Occipital lobe (tissue), 2 donors: Measurements from ENCODE around the gene TMEM60. TPM values are rescaled to one million over a fixed set of nuclear protein-coding genes. Genes with fewer than 3 reads are reported as not detected.
A peak's percentile ranks its signal among the peaks of the same experiment; 100 is the strongest.
"Not testable (repeated sequence)": the region's sequence is repeated elsewhere in the genome, so short reads cannot be mapped to it uniquely, and the experiment has no call there.

Experiments
- DNase-seq: peaks from one replicate; lab custom pipeline; 2025; lab: John Stamatoyannopoulos, UW
- total RNA-seq: library from RNA; depleted of rRNA; stranded (reverse); fragments of >200 nt; gene quantifications from one replicate; pipeline ENCODE4 v1.2.3, GENCODE V29; 2014

The TMEM60 gene, protein sequence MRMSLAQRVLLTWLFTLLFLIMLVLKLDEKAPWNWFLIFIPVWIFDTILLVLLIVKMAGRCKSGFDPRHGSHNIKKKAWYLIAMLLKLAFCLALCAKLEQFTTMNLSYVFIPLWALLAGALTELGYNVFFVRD
- total RNA-seq = 17.6 TPM

GRCh38 chr7:77798394-77799077 lies at the start of gene TMEM60, which contains the start of gene PHTF2:
TSS of gene TMEM60 (minus strand) at chr7:77798434. CDS start at chr7:77794373, 4,061 bp downstream.
TSS of gene PHTF2 (plus strand) at chr7:77798773.
- peak; percentile 99 for DNase-seq

DNA sequence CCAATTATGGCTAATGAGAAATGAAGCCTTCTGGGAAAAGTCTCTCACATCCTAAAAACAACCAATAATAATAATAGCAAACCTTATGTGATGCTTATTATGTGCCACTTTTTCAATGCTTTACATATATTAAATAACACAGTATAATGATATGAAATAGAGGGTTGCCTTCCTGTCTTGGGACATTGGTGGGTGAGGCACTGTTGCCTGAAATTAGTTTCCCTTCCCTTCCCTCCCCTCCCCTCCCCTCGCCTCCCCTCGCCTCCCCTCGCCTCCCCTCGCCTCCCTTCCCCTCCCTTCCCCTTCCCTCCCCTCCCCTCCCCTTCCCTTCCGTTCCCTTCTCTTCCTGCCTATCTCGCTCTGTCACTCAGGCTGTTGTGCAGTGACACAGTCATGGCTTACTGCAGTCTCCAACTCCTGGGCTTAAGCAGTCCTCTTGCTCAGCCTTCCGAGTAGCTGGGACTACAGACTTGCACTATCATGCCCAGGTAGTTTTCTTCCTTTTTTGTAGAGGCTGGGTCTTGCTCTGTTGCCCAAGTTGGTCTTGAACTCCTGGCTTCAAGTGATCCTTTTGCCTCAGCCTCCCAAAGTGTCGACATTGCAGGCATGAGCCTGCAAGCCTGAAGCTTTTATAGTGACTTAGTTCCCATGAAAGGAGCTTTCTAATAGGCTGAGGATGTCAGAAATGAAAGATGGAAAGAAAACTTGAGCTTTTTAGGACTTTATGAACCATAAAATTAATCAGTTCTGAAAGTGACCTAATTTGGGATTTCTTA lies 48.3 kb upstream of the TMEM60 start:
- no peak for DNase-seq

DNA sequence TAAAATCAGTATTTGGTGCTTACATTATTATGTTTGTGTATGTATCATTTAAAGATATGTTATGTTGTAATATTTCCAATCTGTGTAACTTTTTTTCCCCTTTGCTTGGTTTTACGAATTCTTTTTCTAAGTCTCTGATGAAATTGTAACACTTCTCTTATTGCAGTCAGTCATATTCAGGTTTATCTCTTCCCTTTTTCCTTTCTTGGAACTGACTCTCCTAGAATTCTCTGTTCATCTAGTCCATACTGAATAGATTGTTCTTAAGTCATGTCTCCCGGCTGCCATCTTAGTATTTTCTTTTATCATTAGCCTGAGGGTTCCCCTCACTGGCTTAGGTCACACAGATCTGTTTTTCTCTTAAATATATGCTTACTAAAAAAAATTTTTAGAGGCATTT lies 45.0 kb upstream of the TMEM60 start:
- no peak for DNase-seq

DNA sequence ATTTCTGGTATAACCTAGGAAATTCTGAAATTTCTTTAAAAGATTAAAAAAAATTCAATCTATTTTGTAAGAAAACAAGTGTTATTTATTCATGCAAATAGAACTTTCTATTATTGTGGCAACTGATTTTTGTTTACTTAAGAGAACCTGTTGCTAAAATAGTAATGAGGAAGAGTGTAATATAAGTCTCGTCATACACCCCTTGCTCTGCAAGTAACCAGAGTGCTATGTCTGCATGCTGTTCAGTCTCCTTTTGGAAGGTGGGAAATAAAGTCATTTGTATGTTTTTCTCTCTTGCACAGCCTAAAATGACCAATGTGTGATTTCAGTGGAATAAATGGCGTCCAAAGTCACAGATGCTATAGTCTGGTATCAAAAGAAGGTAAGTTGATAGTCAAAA lies 41.7 kb upstream of the TMEM60 start:
- no peak for DNase-seq

- DNase-seq = no peak
Observed at GRCh38 chr7:77838929-77839491, 40.8 kb upstream of the TMEM60 start.

DNA sequence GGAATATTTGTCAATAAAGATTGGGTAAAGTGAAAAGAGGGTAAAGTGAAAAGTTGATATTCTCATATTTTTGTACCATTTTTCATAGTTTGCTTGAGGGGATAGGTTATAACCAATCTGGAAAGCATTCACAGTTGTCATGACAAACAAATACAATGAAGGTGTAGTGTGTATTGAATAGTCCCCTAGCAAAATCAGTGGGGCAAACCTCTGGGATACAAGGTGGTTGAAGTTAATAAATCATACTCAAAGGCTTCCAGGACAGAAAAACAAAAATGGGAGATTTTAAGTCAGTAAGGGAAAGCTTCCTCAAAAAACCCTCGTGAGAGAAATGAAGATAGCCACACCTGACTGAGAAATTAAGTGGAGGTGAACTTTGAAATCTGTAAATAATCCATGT lies 39.7 kb upstream of the TMEM60 start:
- DNase-seq = no peak

GRCh38 chr7:77837275-77837674 lies 39.0 kb upstream of the TMEM60 start:
- DNase-seq = no peak

- not testable (repeated sequence) for DNase-seq
Observed at GRCh38 chr7:77836425-77836824, 38.2 kb upstream of the TMEM60 start.

DNA sequence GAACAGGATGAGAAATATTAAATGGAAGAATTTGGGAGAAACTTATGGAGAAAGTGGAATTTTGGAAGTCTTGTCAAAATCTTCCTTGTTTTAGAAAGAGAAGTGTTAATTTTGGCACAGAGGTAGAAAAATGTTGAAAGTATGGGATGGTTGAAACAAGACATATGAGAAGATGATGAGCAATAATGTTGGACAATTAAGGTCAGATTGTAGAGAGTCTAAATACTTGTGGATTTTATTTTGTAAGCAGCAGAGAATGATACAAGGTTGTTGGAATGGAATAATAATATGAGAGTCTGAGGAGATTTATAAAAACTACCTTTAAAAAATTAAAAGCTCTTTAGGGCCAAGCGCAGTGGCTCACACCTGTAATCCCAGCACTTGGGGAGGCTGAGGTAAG lies 34.9 kb upstream of the TMEM60 start:
- no peak for DNase-seq

GRCh38 chr7:77831953-77832352 lies 33.7 kb upstream of the TMEM60 start:
- no peak for DNase-seq

- no peak for DNase-seq
Observed at GRCh38 chr7:77831481-77831880, 33.2 kb upstream of the TMEM60 start.

- no peak for DNase-seq
Observed at GRCh38 chr7:77830649-77831355, 32.6 kb upstream of the TMEM60 start.

DNA sequence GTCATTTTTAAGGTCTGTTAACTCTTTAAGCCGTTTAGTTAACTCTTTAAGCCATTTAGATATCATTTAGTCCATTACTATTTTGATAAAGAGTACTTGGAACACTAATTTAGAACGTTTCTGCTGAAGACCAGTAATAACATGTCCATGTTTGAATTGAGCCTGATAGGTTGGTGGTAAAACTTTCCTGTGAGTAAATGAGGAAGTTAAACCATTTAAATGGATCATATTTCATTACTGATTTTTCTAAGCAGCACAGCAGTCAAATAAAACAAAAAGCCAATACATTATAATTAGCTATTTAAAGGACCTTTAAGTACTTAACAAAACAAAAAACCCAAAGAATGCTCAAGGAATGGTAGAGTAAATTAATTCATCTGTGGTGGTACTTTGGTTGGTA lies 29.8 kb upstream of the TMEM60 start:
- no peak for DNase-seq

DNA sequence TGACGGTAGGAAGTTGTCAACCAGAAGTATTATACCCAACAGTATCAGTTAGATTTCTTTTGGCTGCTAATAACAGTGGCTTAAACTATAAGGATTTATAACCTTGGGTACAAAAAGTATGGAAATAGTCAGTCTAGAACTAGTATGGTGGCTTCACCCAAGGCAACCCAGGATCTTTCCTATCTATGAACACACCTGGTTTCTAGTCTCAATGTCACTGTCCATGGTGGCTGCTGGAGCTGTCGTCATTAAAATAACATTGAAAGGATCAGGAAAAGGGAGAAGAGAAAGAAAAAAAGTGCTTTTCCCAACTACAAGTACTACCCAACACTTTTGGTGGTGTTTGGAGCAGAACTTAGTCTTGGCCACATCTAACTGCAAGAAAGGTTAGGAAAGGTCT lies 28.1 kb upstream of the TMEM60 start:
- DNase-seq = no peak

DNA sequence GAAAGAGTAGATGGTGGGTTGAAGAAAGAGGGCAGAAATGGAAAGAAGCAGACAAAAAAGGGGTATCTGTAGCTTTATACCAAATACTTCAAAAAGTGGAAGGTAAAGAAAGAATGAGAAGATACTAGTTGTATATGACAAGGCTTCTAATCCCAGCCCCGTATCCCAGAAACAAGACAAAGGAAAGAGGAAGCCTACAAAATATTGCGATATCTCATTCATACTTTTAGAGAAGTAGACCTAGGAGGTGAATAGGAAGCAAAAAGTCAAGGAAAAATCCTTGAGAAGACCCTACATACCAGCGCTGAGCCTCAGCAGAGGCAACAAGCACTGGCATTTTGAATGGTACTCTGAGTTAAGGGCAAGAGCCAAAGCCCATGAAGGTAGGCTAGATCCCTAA lies 26.9 kb upstream of the TMEM60 start:
- no peak for DNase-seq

DNA sequence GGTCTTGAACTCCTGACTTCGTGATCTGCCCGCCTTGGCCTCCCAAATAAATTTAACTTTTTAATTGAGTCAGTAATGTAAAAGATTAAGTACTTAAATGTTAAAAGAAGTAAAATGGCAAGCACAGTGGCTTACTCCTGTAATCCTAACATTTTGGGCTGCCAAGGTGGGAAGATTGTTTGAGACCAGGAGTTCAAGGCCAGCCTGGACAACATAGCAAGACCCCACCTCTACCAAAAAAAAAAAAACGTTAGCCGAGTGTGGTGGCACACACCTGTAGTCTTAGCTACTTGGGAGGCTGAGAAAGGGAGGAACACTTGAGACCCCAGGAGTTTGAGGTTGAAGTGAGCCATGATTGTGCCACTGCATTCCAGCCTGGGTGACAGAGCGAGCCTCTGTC lies 26.4 kb upstream of the TMEM60 start:
- DNase-seq = no peak

DNA sequence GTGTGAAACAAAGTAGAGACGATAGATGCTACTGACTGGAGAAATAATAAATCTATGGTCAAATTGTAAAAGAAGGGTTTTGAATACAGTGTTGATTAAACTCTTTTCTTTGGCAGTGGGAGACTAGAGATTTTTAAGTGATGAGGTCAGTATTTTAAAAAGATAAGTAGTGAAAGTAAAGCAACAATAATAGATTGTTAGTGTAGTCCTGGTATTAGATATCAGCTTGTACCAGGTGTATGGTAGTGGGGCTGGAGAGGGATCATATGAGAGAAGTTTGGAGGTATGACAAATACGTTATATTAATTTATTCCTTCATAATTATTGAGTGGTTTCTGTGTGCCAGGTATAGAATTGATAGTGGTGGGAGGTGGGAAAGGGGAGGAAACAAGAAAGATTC lies 25.6 kb upstream of the TMEM60 start:
- DNase-seq = no peak

GRCh38 chr7:77822269-77822668 lies 24.0 kb upstream of the TMEM60 start:
- DNase-seq = no peak

DNA sequence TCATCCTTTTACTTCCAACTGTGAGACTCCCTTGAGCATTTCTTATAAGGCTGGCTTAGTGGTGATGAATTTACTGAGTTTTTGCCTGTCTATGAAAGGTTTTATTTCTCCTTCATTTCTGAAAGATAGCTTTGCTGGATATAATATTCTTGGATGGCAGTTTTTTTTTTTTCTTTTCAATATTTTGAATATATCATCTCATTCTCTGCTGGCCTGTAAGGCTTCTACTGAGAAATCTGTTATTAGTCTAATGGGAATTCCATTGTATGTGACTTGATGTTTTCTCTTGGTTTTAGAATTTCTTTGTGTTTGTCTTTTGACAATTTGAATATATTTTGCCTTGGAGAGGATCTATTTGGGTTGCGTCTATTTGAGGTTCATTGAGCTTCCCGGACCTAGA lies 22.7 kb upstream of the TMEM60 start:
- DNase-seq = no peak

DNA sequence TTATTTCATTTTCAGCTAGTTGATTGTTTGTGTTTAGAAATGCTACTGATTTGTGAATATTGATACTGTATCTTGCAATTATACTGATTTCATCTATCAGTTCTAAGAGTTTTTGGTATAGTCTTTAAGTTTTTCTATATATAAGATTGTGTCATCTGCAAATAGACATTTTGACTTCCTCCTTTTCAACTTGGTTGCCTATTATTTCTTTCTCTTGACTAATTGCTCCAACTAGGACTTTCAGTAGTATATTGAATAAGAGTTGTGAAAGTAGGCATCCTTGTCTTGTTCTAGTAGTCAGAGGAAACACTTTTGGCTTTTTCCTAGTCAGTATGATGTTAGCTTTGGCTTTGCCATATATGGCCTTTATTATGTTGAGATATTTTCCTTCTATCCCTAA lies 20.8 kb upstream of the TMEM60 start:
- no peak for DNase-seq

GRCh38 chr7:77813180-77813579 lies 14.9 kb upstream of the TMEM60 start:
- no peak for DNase-seq

DNA sequence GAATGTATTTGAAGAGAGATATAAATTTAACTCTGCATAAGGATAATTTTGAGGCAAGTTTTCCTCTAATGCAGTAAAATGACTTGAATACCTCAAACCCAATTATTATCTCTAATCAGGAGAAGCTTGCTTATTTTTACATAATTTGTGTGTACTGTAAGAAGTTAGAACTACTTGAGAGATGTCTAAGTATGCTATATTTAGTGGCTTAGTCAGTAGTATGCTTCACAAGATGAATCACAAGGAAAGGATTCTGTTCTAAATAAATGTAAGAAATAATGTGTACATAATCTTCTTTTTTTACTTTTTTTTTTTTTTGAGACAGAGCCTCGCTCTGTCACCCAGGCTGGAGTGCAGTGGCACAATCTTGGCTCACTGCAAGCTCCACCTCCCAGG lies 14.1 kb upstream of the TMEM60 start:
- DNase-seq = no peak
